PFSK-1 (cell line): ENCODE measurements around the gene PLA2G4D.

ENCODE experiments used
- FOXP2 ChIP-seq: optimal IDR thresholded peaks from 2 replicates; pipeline ENCODE3; 2011; ENCODE audit warnings: borderline replicate concordance, control low read depth, inconsistent platforms; ENCODE audit not compliant: insufficient read depth; ENCODE audit errors: extremely low read length, extremely low read depth
- POLR2AphosphoS5 ChIP-seq: IDR thresholded peaks from 2 replicates; pipeline ENCODE4 v1.6.1; 2012; ENCODE audit warnings: low read depth, mild to moderate bottlenecking, control low read depth, low read length, moderate library complexity
- REST ChIP-seq, 2 experiments: IDR thresholded peaks; 2 replicates each; pipeline versions ENCODE4 v1.6.1 to v1.8.0; 2011 to 2012; ENCODE audit warnings: low read depth in 2 of 2, low read length in 2 of 2, control low read depth in 1 of 2, inconsistent platforms in 1 of 2, mild to moderate bottlenecking in 1 of 2, moderate library complexity in 1 of 2; ENCODE audit not compliant: insufficient read depth in 1 of 2
- SIN3A ChIP-seq: IDR thresholded peaks from 2 replicates; pipeline ENCODE4 v1.6.1; 2012; ENCODE audit warnings: mild to moderate bottlenecking, low read length, moderate library complexity, borderline replicate concordance; ENCODE audit not compliant: insufficient read depth
- TAF1 ChIP-seq: IDR thresholded peaks from 2 replicates; pipeline ENCODE4 v1.6.1; 2012; ENCODE audit warnings: low read length, control low read depth, borderline replicate concordance; ENCODE audit not compliant: insufficient read depth

The PLA2G4D gene

GRCh38 chr15:42104095-42104891 is 9.9 kb upstream of the PLA2G4D start:
- TF ChIP-seq FOXP2 (no peak), POLR2AphosphoS5 (no peak), SIN3A (no peak), TAF1 (no peak), REST (IDR thresholded peaks at IDR 0.05; ENCODE audit: insufficient read depth in 1 of 2, low read depth in 2 of 2, low read length in 2 of 2) (no peak)

GRCh38 chr15:42102646-42103235 is 8.4 kb upstream of the PLA2G4D start:
- TF ChIP-seq SIN3A (no peak), FOXP2 (no peak)

DNA sequence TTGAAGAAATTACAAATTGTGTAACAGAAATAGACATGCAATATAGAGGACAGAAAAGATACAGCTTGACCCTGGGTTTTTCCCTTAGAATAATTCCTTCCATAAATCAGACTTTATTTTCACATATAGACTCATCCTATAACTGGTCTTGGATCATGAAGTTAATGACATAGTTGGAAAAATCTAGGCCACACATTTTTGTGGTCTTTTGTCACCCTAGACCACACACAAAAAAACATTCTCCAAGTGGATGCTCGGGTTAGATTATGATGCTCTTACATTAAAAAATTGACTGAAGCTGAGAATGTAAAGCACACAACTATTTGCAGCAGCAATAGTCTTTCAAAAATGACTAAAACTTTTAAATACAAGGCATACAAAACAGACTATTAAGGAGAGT is 7.5 kb upstream of the PLA2G4D start:
- no peak for TF ChIP-seq TAF1
- no peak for TF ChIP-seq SIN3A
- no peak for TF ChIP-seq FOXP2
- no peak for TF ChIP-seq POLR2AphosphoS5
- TF ChIP-seq REST (IDR thresholded peaks at IDR 0.05; ENCODE audit: insufficient read depth in 1 of 2, low read depth in 2 of 2, low read length in 2 of 2) = no peak

GRCh38 chr15:42100021-42100800 is 5.8 kb upstream of the PLA2G4D start:
- peak; percentile 99 for TF ChIP-seq FOXP2
- TF ChIP-seq POLR2AphosphoS5 = no peak

DNA sequence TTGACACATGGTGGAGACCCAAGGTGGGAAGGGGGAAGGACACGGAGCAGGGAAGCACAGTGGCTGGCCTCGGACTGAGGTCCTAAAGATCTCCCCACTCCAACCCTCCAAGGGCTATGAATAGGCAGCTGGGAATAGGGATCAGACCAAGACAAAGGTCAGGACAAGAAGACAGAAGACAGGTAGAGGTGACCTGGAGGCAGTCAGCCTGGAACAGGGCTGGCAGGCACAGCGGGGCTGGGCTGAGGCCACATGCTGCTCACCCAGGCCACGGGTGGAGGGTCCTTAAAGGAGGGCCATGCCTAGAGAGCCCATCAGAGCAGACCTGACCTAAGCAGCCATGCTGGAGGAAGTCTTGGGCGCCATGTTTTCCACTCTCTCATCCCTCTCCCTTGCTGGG is 2.7 kb upstream of the PLA2G4D start:
- no peak for TF ChIP-seq TAF1
- no peak for TF ChIP-seq SIN3A
- TF ChIP-seq REST (IDR thresholded peaks at IDR 0.05; ENCODE audit: insufficient read depth in 1 of 2, low read depth in 2 of 2, low read length in 2 of 2) = no peak
- no peak for TF ChIP-seq FOXP2
- no peak for TF ChIP-seq POLR2AphosphoS5

- no peak for TF ChIP-seq REST (IDR thresholded peaks at IDR 0.05; ENCODE audit: insufficient read depth in 1 of 2, low read depth in 2 of 2, low read length in 2 of 2)
- TF ChIP-seq SIN3A = no peak
- TF ChIP-seq TAF1 = no peak
Observed at GRCh38 chr15:42093966-42094365, 396 bp downstream of the PLA2G4D start.
